ENCODE measurements around the gene SHOC2. TPM values are rescaled to one million over a fixed set of nuclear protein-coding genes. Genes with fewer than 3 reads are reported as not detected.

Gene SHOC2
- total RNA-seq, result 52.0 and 69.1 TPM in 2 replicates

GRCh38 chr10:110919349-110919931 is at the start of gene SHOC2:
TSS of gene SHOC2 (plus strand) at chr10:110919604. CDS start at chr10:110964359, 44,755 bp downstream.

GRCh38 chr10:110871298-110872084 is 47.9 kb upstream of the SHOC2 start, which contains the start of gene PDCD4:
TSS of gene PDCD4 (plus strand) at chr10:110871928. CDS start at chr10:110876028, 4,100 bp downstream.

DNA sequence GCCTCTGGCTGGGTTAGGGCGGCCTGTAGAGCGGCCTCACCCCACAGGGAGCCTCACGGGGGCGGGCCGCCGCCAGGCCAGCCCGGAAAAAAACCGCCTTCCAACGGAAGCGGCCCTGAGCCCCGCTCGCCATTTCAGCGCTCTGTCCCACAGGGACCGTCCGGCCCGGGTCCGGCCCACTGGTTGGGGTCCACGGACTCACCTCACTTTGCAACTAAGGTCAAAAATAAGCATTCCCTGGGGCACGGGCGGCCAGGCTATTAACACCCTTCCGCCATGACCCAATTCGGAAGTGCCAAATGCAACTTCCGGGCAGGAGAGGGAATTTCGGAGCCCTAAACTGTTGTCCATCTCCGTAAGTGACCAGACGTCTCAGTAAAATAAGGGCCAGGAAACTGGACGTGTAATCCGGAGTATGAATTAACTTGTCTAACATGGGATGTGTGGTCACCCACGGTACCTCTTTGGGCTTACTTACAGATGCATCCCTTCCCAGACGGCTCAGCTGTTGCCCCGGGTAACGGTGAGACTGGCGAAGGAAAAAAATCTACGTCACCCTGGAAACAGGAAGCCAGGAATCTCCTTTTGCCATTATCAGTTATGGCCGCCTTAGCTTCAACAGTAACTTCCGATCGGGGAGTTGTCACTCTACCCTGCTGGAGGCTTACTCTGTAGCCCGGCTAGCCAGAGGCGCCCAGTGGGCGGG is 608 bp upstream of the SHOC2 start, which contains the start of gene BBIP1:
TSS of gene BBIP1 (minus strand) at position 538 of the 706 bp plus-strand sequence. CDS start 1,023 bp downstream, outside the sequence.

Other genes with a start within 250 kb of the SHOC2 start
- gene PDCD4, start 47.7 kb upstream of the SHOC2 start, total RNA-seq, result 47.1 and 59.0 TPM in 2 replicates
- 27.4 and 28.2 TPM in 2 replicates for gene BBIP1, start 424 bp upstream of the SHOC2 start, total RNA-seq
- under 0.01 TPM in 1 of 2 replicates, not detected in the other for gene ADRA2A, start 157.4 kb downstream of the SHOC2 start, total RNA-seq

Measured in regular cardiac myocyte (primary cell).